GM12878 (cell line): ENCODE measurements around the gene TAF4. TPM values are rescaled to one million over a fixed set of nuclear protein-coding genes. Genes with fewer than 3 reads are reported as not detected.

Experiments used
- ATAC-seq: fragments of 200-7000 bp; cut with Tn5 transposase; 3 replicates; pipeline ENCODE4 v1.9.1; 2020; ENCODE audit warnings: mild to moderate bottlenecking, moderate library complexity
- BruUV-seq: library from RNA; stranded (reverse); fragments of 400-500 nt; replicated peaks from 2 replicates; lab custom pipeline; 2021; lab: Mats Ljungman, UMichigan
- CTCF ChIA-PET: fragments of 300-600 bp; sonication (Branson Sonifier 250); formaldehyde crosslinking; extraction: SDS; loops from one replicate; lab custom pipeline; 2021; ENCODE audit warnings: inconsistent platforms; lab: Yijun Ruan, JAX
- POLR2A ChIA-PET: fragments of 350-600 bp; formaldehyde crosslinking; extraction: SDS; loops from one replicate; lab custom pipeline; 2021; ENCODE audit warnings: inconsistent platforms; lab: Charles Lee
- RAD21 ChIA-PET: fragments of 300-600 bp; sonication (Branson Sonifier 250); formaldehyde crosslinking; loops from one replicate; lab custom pipeline; 2023; ENCODE audit warnings: antibody characterized with exemption; ENCODE audit not compliant: unreplicated experiment; lab: Charles Lee
- SMC1A ChIA-PET: fragments of 300-600 bp; sonication (Branson Sonifier 250); formaldehyde crosslinking; loops from one replicate; lab custom pipeline; 2023; ENCODE audit not compliant: unreplicated experiment, uncharacterized antibody; lab: Charles Lee
- DNase-seq: peaks from one replicate; pipeline ENCODE4 v3.0.0-alpha.2; 2011; ENCODE audit warnings: low read depth, low spot score
- FAIRE-seq: peaks from 3 replicates; lab custom pipeline; 2011; peaks lifted over from hg19 to GRCh38; lab: Jason Lieb, UNC
- H2AFZ ChIP-seq: 2 replicates; pipeline ENCODE4 v1.6.0; 2011; ENCODE audit warnings: low read depth, low read length, control low read depth; ENCODE audit not compliant: control insufficient read depth
- H3K27ac ChIP-seq: 2 replicates; pipeline ENCODE4 v1.5.1; 2011; ENCODE audit warnings: control low read depth; ENCODE audit not compliant: control insufficient read depth, insufficient read depth
- H3K27me3 ChIP-seq, 2 experiments: replicated peaks in 1 of 2; 2 replicates each; pipeline versions ENCODE4 v1.6.0 to v1.6.1; 2011; ENCODE audit warnings: low read length in 1 of 2; ENCODE audit not compliant: control insufficient read depth in 2 of 2, insufficient read depth in 2 of 2
- H3K36me3 ChIP-seq, 2 experiments: 2 replicates each; pipeline ENCODE4 v1.5.1; 2011; ENCODE audit warnings: low read length in 1 of 2; ENCODE audit not compliant: control insufficient read depth in 2 of 2, insufficient read depth in 2 of 2
- H3K4me1 ChIP-seq: 2 replicates; pipeline ENCODE4 v1.6.1; 2011; ENCODE audit warnings: mild to moderate bottlenecking, low read length, moderate library complexity, mixed read lengths; ENCODE audit not compliant: control insufficient read depth, insufficient read depth
- H3K4me2 ChIP-seq: 2 replicates; pipeline ENCODE4 v1.6.0; 2011; ENCODE audit warnings: control low read depth; ENCODE audit not compliant: control insufficient read depth, insufficient read depth
- H3K4me3 ChIP-seq: fragments of 200-600 bp; sonication (generic); 2 replicates; pipeline ENCODE4 v1.5.1; 2016
- H3K79me2 ChIP-seq: 2 replicates; pipeline ENCODE4 v1.6.0; 2011; ENCODE audit warnings: low read length; ENCODE audit not compliant: control insufficient read depth, insufficient read depth
- H3K9ac ChIP-seq: 2 replicates; pipeline ENCODE4 v1.8.0; 2011; ENCODE audit warnings: low read length, control low read depth, mixed read lengths; ENCODE audit not compliant: control insufficient read depth, insufficient read depth
- H3K9me3 ChIP-seq: replicated peaks from 3 replicates; pipeline ENCODE4 v1.5.1; 2011; ENCODE audit warnings: mild to moderate bottlenecking, low read length; ENCODE audit not compliant: control insufficient read depth, insufficient read depth
- H4K20me1 ChIP-seq: 2 replicates; pipeline ENCODE4 v1.6.0; 2011; ENCODE audit not compliant: control insufficient read depth, insufficient read depth
- ATF2 ChIP-seq: IDR thresholded peaks from 2 replicates; pipeline ENCODE4 v1.6.1; 2012; ENCODE audit warnings: low read length, inconsistent platforms
- BMI1 ChIP-seq: fragments of 450-650 bp; IDR thresholded peaks from 2 replicates; pipeline ENCODE4 v1.6.1; 2016; ENCODE audit warnings: mild to moderate bottlenecking, moderate library complexity, borderline replicate concordance
- CBX3 ChIP-seq: fragments of 200-600 bp; sonication (generic); IDR thresholded peaks from 2 replicates; pipeline ENCODE4 v1.6.1; 2016; ENCODE audit warnings: low read depth, borderline replicate concordance
- CHD2 ChIP-seq: IDR thresholded peaks from 2 replicates; pipeline ENCODE4 v1.6.1; 2011; ENCODE audit warnings: low read depth, low read length, improper control_type of control experiment, borderline replicate concordance
- E2F8 ChIP-seq: fragments of 450-650 bp; IDR thresholded peaks from 2 replicates; pipeline ENCODE4 v1.6.1; 2018; ENCODE audit warnings: mild to moderate bottlenecking, low read depth, moderate library complexity; ENCODE audit not compliant: partially characterized antibody
- EP300 ChIP-seq, 2 experiments: fragments of 150-350 bp in 1 of 2; IDR thresholded peaks; 2 replicates each; pipeline ENCODE4 v1.6.1; 2011 to 2012; ENCODE audit warnings: low read depth in 2 of 2, low read length in 2 of 2, borderline replicate concordance in 1 of 2, improper control_type of control experiment in 1 of 2, inconsistent platforms in 1 of 2; ENCODE audit not compliant: control insufficient read depth in 1 of 2
- ESRRA ChIP-seq: IDR thresholded peaks from 2 replicates; pipeline ENCODE4 v1.6.1; 2012; ENCODE audit warnings: mild to moderate bottlenecking, low read length, improper control_type of control experiment
- PAX5 ChIP-seq: IDR thresholded peaks from 2 replicates; pipeline ENCODE4 v1.6.1; 2011; ENCODE audit warnings: low read depth, low read length, borderline replicate concordance
- RCOR1 ChIP-seq: conservative IDR thresholded peaks from 2 replicates; pipeline ENCODE4 v1.6.1; 2012; ENCODE audit warnings: low read depth, low read length, improper control_type of control experiment
- RFX5 ChIP-seq: IDR thresholded peaks from 2 replicates; pipeline ENCODE4 v1.6.1; 2011; ENCODE audit warnings: low read depth, low read length, improper control_type of control experiment
- SRF ChIP-seq, 2 experiments: IDR thresholded peaks; 2 replicates each; pipeline ENCODE4 v1.6.1; 2011; ENCODE audit warnings: low read depth in 2 of 2, low read length in 2 of 2, mild to moderate bottlenecking in 1 of 2, moderate library complexity in 1 of 2
- TBL1XR1 ChIP-seq: IDR thresholded peaks from 2 replicates; pipeline ENCODE4 v1.6.1; 2012; ENCODE audit warnings: low read depth, low read length, improper control_type of control experiment
- ZBTB40 ChIP-seq: fragments of 450-650 bp; IDR thresholded peaks from 2 replicates; pipeline ENCODE4 v1.6.1; 2016; ENCODE audit warnings: mild to moderate bottlenecking, moderate library complexity, borderline replicate concordance
- ZNF24 ChIP-seq: fragments of 450-650 bp; IDR thresholded peaks from 2 replicates; pipeline ENCODE4 v1.6.1; 2017; ENCODE audit warnings: antibody characterized with exemption, mild to moderate bottlenecking
- ZNF274 ChIP-seq: IDR thresholded peaks from one replicate; pipeline ENCODE4 v1.8.0; 2011; ENCODE audit not compliant: insufficient read length, insufficient read depth
- WGBS: methylation state at CpG from one replicate; pipeline ENCODE4 v1.1.6; 2016; ENCODE audit warnings: low lambda C conversion rate; ENCODE audit not compliant: insufficient replicate concordance, insufficient coverage; ENCODE audit errors: missing lambda C conversion rate; 5-methylcytosine and 5-hydroxymethylcytosine counted together
- in situ Hi-C: fragments of 300-500 bp; cut with MboI; formaldehyde crosslinking; loops from 9 replicates; pipeline ENCODE4 v1.14.3; 2018; ENCODE audit warnings: mixed read lengths
- intact Hi-C: fragments of 100-400 bp; cut with micrococcal nuclease; formaldehyde crosslinking; loops from one replicate; pipeline ENCODE4 v1.14.2; 2022; ENCODE audit not compliant: unreplicated experiment
- polyA plus RNA-seq, 11 experiments: library from polyadenylated mRNA; depleted of rRNA in 4 of 11; unstranded in 6 of 11; stranded (reverse) in 5 of 11; fragments of >200 nt; fragmentation: Nextera tagmentation in 4 of 11; fragmentation: Illumina TruSeq in 1 of 11; extraction: Ambion mirVana in 4 of 11; extraction: Trizol in 1 of 11; gene quantifications; 1 replicate in 1 of 11; 2 replicates in 10 of 11; pipeline versions ENCODE4 v1.2.1 to v1.2.3, GENCODE V29; 2011 to 2016; ENCODE audit warnings: inconsistent platforms in 2 of 11, missing spikeins in 2 of 11, low read depth in 1 of 11
- total RNA-seq, 4 experiments: library from RNA; depleted of rRNA in 3 of 4; stranded (reverse); fragments of >200 nt in 3 of 4; fragmentation: Illumina TruSeq in 1 of 4; extraction: Trizol in 1 of 4; gene quantifications; 2 replicates each; pipeline versions ENCODE4 v1.2.1 to v1.2.3, GENCODE V29; 2013 to 2021

Gene TAF4
- total and polyA plus RNA-seq, 10 of the 15 experiments (the other 5 are each of a cell fraction or from before 2014, with no cell fraction given): 0.39 to 16.9 (median 3.4) TPM

- no peaks in the 10 kb centered on the region for H3K79me2 ChIP-seq
- H3K9me3 ChIP-seq: no peaks in the 10 kb centered on the region; the same call in 2 of the 3 replicates
- H3K4me2 ChIP-seq: no peak overlapping the region
- FAIRE-seq (no peak), ATAC-seq (no peak), DNase-seq (no peak)
- no peak overlapping the region for H3K9ac ChIP-seq
- no peak overlapping the region for H2AFZ ChIP-seq
- in situ Hi-C loops (no loop called here), intact Hi-C loops (no loop called here)
- H3K4me1 ChIP-seq: no peaks in the 10 kb centered on the region
- ChIA-PET SMC1A (no interaction called here), RAD21 (no interaction called here), CTCF (no interaction called here), POLR2A (no interaction called here)
- no peak for TF ChIP-seq ESRRA
- TF ChIP-seq TBL1XR1: no peak
- no peak for TF ChIP-seq E2F8
- no peak for TF ChIP-seq ZNF24
- TF ChIP-seq EP300 (IDR thresholded peaks at IDR 0.05; ENCODE audit: borderline replicate concordance in 1 of 2, control insufficient read depth in 1 of 2, low read depth in 2 of 2, low read length in 2 of 2): no peak
- TF ChIP-seq ATF2: no peak
- no peak for TF ChIP-seq ZNF274
- TF ChIP-seq RFX5: no peak
- TF ChIP-seq CBX3: no peak
- no peak for TF ChIP-seq SRF (IDR thresholded peaks at IDR 0.05; ENCODE audit: low read depth in 2 of 2, low read length in 2 of 2)
- TF ChIP-seq BMI1: no peak
- TF ChIP-seq CHD2: no peak
- TF ChIP-seq ZBTB40: no peak
- TF ChIP-seq PAX5: no peak
- no peak for TF ChIP-seq RCOR1
- BruUV-seq: no TSS peak
- no peaks in the 10 kb centered on the region; a peak in 1 of 4 replicates for H3K27me3 ChIP-seq
- H3K36me3 ChIP-seq: no peaks in the 10 kb centered on the region
- no peak overlapping the region for H3K4me3 ChIP-seq
- H3K27ac ChIP-seq: no peak overlapping the region
- 78% methylated on average over 29 of the region's 32 CpGs for WGBS
- H4K20me1 ChIP-seq: no peaks in the 10 kb centered on the region
Observed at GRCh38 chr20:61924858-61925554, 140.7 kb downstream of the TAF4 start.
